VCaP (cell line): Measurements from ENCODE around the gene SNCB.
"Not testable (repeated sequence)": the region's sequence is repeated elsewhere in the genome, so short reads cannot be mapped to it uniquely, and the experiment has no call there.

Experiments used
- H3K27ac ChIP-seq: fragments of 450-650 bp; 2 replicates; pipeline ENCODE4 v1.5.1; 2017
- TF ChIP-seq, protein P1 (sequence below): fragments of 450-650 bp; conservative IDR thresholded peaks from 2 replicates; pipeline ENCODE4 v1.5.1; 2017; ENCODE audit warnings: mild to moderate bottlenecking, moderate library complexity

The SNCB gene

DNA sequence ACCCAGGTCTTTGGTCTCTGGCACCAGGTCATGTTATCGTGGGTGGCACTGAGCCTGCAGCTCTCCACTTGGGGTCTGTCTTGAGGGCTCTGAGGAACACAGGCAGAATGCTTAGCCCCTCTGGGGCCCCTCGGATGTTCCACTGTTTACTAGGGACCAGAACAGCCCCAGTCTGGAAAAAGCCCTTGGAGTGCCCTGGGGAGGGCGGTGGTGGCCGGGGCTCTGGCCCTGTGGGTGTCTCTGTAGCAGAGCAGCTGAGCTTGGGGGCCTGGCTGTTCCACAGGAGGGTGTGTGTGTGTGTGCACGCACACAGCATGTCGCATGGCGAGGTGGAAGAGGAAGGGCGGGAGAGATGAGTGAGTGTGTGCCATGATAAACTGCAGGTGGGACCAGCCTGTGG lies 35.8 kb downstream of the SNCB start:
- TF ChIP-seq, protein P1, sequence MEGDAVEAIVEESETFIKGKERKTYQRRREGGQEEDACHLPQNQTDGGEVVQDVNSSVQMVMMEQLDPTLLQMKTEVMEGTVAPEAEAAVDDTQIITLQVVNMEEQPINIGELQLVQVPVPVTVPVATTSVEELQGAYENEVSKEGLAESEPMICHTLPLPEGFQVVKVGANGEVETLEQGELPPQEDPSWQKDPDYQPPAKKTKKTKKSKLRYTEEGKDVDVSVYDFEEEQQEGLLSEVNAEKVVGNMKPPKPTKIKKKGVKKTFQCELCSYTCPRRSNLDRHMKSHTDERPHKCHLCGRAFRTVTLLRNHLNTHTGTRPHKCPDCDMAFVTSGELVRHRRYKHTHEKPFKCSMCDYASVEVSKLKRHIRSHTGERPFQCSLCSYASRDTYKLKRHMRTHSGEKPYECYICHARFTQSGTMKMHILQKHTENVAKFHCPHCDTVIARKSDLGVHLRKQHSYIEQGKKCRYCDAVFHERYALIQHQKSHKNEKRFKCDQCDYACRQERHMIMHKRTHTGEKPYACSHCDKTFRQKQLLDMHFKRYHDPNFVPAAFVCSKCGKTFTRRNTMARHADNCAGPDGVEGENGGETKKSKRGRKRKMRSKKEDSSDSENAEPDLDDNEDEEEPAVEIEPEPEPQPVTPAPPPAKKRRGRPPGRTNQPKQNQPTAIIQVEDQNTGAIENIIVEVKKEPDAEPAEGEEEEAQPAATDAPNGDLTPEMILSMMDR: no peak

GRCh38 chr5:176593273-176593869 lies 37.0 kb downstream of the SNCB start:
- H3K27ac ChIP-seq: no peak overlapping the region
- TF ChIP-seq, protein P1: no peak

More for the DNA sequence above, 35.8 kb downstream of the SNCB start:
- H3K27ac ChIP-seq: no peak overlapping the region

DNA sequence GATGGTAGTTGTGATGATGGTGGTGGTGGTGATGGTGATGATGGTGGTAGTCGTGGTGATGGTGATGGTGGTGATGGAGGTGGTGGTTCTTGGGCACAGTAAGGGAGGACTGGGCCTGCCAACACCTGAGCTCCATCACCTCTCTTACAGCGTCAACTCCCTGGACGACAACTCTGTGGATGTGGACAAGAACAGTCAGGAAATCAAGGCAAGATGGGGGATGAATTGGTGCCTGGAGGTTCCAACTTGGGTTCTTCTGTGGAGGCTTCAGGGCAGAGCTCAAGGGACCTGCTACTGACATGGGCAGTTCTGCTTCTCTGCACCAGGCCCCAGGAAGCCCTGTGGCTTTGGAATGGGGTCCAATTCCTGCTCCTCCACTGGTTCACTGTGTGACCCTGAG lies 37.8 kb downstream of the SNCB start:
- no peak overlapping the region for H3K27ac ChIP-seq
- TF ChIP-seq, protein P1: no peak

DNA sequence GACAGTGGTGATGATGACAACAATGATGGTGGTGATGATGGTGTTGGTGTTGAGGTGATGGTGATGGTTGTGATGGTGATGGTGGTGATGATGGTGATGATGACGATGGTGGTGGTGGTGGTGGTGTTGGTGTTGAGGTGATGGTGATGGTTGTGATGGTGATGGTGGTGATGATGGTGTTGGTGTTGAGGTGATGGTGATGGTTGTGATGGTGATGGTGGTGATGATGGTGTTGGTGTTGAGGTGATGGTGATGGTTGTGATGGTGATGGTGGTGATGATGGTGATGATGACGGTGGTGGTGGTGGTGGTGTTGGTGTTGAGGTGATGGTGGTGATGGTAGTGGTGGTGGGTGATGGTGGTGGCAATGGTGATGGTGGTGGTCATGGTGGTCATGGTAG lies 38.7 kb downstream of the SNCB start:
- H3K27ac ChIP-seq: not testable (repeated sequence)

GRCh38 chr5:176590035-176590717 lies 40.2 kb downstream of the SNCB start:
- no peak overlapping the region for H3K27ac ChIP-seq
- TF ChIP-seq, protein P1: no peak

DNA sequence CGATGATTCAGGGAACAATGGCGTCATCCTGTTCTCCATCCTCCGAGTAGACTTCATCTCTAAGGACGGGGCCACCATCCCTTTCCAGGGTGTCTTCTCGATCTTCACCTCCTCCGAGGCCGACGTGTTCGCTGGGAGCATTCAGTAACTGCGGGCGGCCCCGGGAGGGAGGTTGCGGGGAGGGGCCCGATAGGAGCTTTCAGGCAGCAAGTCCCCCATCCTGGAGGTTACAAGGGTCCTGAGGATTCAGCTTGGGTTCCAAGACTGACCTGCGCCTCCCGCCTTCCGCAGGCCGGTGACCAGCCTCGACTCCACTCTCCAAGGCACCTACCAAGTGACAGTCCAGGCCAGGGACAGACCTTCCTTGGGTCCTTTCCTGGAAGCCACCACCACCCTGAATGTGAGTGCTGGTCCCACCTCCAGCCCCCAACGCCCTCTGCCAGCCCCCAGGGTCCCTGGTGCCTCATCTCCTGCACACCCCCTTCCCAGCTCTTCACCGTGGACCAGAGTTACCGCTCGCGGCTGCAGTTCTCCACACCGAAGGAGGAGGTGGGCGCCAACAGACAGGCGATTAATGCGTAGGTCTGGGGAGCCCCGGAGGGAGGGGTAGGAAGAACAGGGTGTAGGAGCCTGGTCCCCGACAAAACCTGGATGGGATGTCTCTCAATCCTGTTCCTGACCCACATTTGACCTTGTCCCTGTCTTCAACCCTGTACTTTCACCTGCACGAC lies 41.1 kb downstream of the SNCB start:
- no peak overlapping the region for H3K27ac ChIP-seq
- TF ChIP-seq, protein P1: no peak

DNA sequence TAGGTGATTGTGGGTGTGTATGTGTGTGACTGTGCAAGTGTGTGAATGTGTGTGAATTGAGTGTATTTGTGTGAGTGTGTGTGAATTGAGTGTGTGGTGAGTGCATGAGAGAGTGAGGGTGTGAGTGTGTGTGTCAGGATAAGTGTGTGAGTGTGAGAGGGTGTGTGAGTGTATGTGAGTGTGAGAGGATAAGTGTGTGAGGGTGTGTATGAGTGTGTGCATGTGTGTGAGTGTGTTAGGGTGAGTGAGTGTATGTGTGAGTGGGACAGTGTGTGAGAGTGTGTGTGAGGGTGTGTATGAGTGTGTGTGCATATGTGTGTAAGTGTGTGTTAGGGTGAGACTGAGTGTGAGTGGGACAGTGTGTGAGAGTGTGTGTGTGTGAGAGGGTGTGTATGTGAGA lies 42.0 kb downstream of the SNCB start:
- TF ChIP-seq, protein P1: no peak
- H3K27ac ChIP-seq: no peak overlapping the region

DNA sequence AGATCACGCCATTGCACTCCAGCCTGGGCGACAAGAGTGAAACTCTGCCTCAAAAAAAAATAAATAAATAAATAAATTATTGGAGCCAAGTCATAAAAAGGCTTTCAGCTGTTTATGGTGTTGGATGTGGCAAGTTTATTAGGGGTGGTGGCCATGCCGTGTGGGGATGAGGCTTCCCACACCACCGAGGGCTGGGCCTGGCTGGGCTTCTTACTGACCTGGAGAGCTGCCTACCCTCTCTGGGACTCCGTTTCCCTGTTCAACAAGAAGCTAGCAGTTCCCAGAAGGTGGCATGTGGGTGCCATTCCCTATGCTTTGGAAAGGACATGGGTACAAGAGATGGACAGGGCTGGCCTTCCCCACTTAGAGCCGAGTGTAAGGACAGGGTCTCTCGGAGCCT lies 42.9 kb downstream of the SNCB start:
- no peak overlapping the region for H3K27ac ChIP-seq
- TF ChIP-seq, protein P1: no peak
